Uterine smooth muscle cell (primary cell): ENCODE data around the gene ATP8B2. TPM values are rescaled to one million over a fixed set of nuclear protein-coding genes. Genes with fewer than 3 reads are reported as not detected.

Experiments used
- total RNA-seq: library from RNA; depleted of rRNA; stranded (reverse); fragments of >200 nt; gene quantifications from 2 replicates; pipeline ENCODE4 v1.2.3, GENCODE V29; 2014

ATP8B2 gene, protein sequence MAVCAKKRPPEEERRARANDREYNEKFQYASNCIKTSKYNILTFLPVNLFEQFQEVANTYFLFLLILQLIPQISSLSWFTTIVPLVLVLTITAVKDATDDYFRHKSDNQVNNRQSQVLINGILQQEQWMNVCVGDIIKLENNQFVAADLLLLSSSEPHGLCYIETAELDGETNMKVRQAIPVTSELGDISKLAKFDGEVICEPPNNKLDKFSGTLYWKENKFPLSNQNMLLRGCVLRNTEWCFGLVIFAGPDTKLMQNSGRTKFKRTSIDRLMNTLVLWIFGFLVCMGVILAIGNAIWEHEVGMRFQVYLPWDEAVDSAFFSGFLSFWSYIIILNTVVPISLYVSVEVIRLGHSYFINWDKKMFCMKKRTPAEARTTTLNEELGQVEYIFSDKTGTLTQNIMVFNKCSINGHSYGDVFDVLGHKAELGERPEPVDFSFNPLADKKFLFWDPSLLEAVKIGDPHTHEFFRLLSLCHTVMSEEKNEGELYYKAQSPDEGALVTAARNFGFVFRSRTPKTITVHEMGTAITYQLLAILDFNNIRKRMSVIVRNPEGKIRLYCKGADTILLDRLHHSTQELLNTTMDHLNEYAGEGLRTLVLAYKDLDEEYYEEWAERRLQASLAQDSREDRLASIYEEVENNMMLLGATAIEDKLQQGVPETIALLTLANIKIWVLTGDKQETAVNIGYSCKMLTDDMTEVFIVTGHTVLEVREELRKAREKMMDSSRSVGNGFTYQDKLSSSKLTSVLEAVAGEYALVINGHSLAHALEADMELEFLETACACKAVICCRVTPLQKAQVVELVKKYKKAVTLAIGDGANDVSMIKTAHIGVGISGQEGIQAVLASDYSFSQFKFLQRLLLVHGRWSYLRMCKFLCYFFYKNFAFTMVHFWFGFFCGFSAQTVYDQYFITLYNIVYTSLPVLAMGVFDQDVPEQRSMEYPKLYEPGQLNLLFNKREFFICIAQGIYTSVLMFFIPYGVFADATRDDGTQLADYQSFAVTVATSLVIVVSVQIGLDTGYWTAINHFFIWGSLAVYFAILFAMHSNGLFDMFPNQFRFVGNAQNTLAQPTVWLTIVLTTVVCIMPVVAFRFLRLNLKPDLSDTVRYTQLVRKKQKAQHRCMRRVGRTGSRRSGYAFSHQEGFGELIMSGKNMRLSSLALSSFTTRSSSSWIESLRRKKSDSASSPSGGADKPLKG
- 159 and 234 TPM in 2 replicates for total RNA-seq

DNA sequence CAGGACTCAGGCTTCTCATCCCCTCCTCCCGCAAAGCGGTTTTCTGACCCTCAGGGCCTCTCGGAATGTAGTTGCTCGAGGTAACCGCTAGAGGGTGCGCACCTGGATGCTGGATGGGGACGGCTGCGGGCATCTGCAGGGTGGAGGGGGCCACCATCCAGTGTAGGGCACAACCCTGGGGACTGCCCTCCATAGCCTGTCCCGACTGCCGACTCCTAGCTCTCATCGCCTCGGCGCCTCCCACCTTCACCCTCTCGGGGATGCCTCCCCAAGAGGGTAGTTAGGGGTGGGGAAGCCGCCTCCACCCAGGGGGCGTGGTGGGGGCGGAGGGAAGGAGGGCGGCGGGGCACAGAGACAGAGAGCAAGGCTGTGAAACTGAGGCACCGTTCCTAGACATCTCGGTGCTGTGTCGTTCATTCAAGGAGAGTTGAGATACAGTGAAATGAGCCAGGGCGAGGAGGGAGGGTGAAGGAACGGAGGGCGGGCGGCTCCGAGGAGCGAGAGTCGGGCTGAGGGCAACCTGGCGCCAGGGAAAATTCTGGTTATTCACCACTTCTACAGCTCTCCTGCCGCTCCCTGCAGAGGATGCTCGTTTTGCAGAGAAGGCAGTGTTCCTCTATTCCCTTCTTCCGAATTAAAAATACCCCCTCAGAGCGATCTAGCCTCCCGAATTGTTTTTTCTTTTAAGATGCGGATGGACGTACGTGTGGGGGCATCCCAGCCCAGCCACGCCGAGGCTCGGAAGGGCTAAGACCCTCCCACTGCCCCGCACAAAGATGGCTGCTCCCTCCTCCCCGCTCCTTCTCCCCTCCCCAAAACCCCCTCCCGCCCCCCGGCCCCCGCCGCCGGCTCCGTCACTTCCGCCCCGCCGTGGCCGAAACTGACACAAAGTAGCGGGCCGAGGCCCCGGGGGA, at the start of gene ATP8B2:
Gene ATP8B2 (plus strand): TSS at position 857 of the 914 bp plus-strand sequence. CDS start 2,617 bp downstream, outside the sequence.

DNA sequence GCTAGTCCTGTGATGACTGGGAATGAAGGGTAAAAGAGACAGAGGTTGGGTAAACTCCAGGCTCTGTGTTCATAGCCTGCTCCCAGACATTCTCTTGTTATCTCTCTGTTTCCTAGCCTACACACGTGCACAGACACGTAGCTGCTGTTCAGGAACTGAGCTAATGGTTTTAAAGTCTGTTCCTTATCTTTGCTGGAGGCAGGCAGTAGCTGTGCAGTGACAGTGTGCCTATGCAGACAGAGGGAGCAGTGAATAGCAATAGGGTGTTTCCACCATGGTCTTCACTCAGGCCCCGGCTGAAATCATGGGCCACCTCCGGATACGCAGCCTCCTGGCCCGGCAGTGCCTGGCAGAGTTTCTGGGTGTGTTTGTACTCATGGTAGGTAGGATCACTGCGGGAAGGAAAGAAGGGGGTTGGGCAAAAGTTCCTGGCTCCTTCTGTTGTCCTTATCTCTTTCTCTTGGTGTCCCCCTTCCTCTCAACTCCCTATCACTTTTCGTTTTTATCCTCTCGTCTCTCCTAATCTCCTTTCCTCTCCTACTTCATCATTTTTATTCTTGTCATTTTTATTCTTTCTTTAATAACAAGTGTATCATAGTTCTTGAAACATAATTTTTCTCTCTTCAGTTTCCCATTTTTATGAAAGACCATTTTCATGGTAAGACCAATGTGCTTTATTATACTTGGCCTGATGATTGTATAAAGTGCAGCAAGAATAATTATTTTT, 4.3 kb upstream of the ATP8B2 start, which contains the start of gene AQP10:
Gene AQP10 (plus strand): TSS at position 212 of the 727 bp plus-strand sequence. CDS start 63 bp downstream, at position 275.

Other genes starting within 250 kb of the ATP8B2 start
- under 0.01 and 0.12 TPM in 2 replicates for gene NUP210L, start 170.5 kb upstream of the ATP8B2 start, total RNA-seq
- gene TPM3, start 133.4 kb upstream of the ATP8B2 start, total RNA-seq = 485 and 1,214 TPM in 2 replicates
- not detected in 2 replicates for gene CFAP141, start 119.2 kb upstream of the ATP8B2 start, total RNA-seq
- 60.0 and 87.3 TPM in 2 replicates for gene UBAP2L, start 104.6 kb upstream of the ATP8B2 start, total RNA-seq
- gene HAX1, start 52.9 kb upstream of the ATP8B2 start, total RNA-seq = 125 and 146 TPM in 2 replicates
- under 0.01 TPM in 1 of 2 replicates, not detected in the other for gene AQP10, start 4.4 kb upstream of the ATP8B2 start, total RNA-seq
- gene IL6R, start 79.8 kb downstream of the ATP8B2 start, total RNA-seq = 9.3 and 11.9 TPM in 2 replicates
- not detected in 2 replicates for gene TDRD10, start 176.7 kb downstream of the ATP8B2 start, total RNA-seq
- under 0.01 and 0.12 TPM in 2 replicates for gene SHE, start 176.9 kb downstream of the ATP8B2 start, total RNA-seq
- 23.4 and 31.7 TPM in 2 replicates for gene UBE2Q1, start 233.1 kb downstream of the ATP8B2 start, total RNA-seq
- under 0.01 TPM in 1 of 2 replicates, not detected in the other for gene CHRNB2, start 242.3 kb downstream of the ATP8B2 start, total RNA-seq